Measurements from ENCODE around the gene SCUBE3.

The SCUBE3 gene

DNA sequence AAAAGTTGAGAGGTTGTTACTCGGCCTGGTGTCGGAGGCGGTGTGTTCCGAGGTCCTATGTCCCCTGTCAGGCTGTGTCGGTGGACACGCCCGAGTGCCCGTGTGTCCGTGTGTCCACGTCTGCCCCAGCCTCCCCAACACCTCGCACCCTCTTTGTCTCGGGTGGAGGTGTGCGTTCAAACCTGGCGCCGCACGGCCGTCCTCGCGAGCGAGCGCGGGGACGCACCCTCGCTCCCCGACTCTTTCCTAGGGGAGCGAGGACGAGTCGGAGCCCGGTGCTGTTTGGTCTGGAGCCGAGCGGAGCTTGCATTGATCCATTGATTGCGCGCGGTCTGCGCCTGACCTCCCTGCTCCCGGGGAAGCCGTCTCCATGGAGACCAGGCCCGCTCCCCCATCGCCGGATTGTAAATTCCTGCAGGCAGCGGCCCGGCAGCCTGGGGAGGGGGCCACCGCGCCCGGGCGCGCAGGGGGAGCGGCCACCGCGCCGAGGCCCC lies 411 bp upstream of the SCUBE3 start:
- no peak for ATAC-seq
- Mint-ChIP-seq H3K9me3 (no peaks in the 10 kb centered on the region), H3K27me3 (peaks cover 72% of the 10 kb centered on the region), H3K4me3 (peak overlapping the region; percentile 51), H3K27ac (no peak overlapping the region), H3K36me3 (ENCODE audit: low read depth) (no peaks in the 10 kb centered on the region), H3K4me1 (peaks cover 6% of the 10 kb centered on the region)
- no peak for DNase-seq

- peaks cover 6% of the 10 kb centered on the region for H3K4me1 Mint-ChIP-seq
- ATAC-seq (no peak), DNase-seq (no peak)
- H3K9me3 Mint-ChIP-seq: no peaks in the 10 kb centered on the region
- no peaks in the 10 kb centered on the region for H3K36me3 Mint-ChIP-seq (ENCODE audit: low read depth)
- H3K4me3 Mint-ChIP-seq: peak overlapping the region; percentile 7
- peaks cover 59% of the 10 kb centered on the region for H3K27me3 Mint-ChIP-seq
- H3K27ac Mint-ChIP-seq: no peak overlapping the region
Measured at GRCh38 chr6:35214869-35215664, 1.3 kb downstream of the SCUBE3 start.

GRCh38 chr6:35215665-35216411 lies 2.1 kb downstream of the SCUBE3 start:
- Mint-ChIP-seq H3K27me3 (peaks cover 54% of the 10 kb centered on the region), H3K9me3 (no peaks in the 10 kb centered on the region), H3K36me3 (ENCODE audit: low read depth) (no peaks in the 10 kb centered on the region), H3K4me3 (no peak overlapping the region), H3K27ac (no peak overlapping the region), H3K4me1 (peaks cover 6% of the 10 kb centered on the region)
- DNase-seq: no peak
- no peak for ATAC-seq

- Mint-ChIP-seq H3K27me3 (peaks cover 52% of the 10 kb centered on the region), H3K4me1 (peaks cover 6% of the 10 kb centered on the region), H3K9me3 (no peaks in the 10 kb centered on the region), H3K36me3 (ENCODE audit: low read depth) (no peaks in the 10 kb centered on the region), H3K4me3 (no peak overlapping the region), H3K27ac (no peak overlapping the region)
- DNase-seq (no peak), ATAC-seq (no peak)
Measured at GRCh38 chr6:35216412-35216732, 2.6 kb downstream of the SCUBE3 start.

- Mint-ChIP-seq H3K36me3 (ENCODE audit: low read depth) (no peaks in the 10 kb centered on the region), H3K9me3 (no peaks in the 10 kb centered on the region), H3K27me3 (peaks cover 45% of the 10 kb centered on the region), H3K27ac (no peak overlapping the region), H3K4me3 (no peak overlapping the region), H3K4me1 (peaks cover 6% of the 10 kb centered on the region)
- ATAC-seq (no peak), DNase-seq (no peak)
Measured at GRCh38 chr6:35216851-35217811, 3.4 kb downstream of the SCUBE3 start.

- ATAC-seq (no peak), DNase-seq (no peak)
- Mint-ChIP-seq H3K4me3 (no peak overlapping the region), H3K9me3 (no peaks in the 10 kb centered on the region), H3K27me3 (peaks cover 36% of the 10 kb centered on the region), H3K36me3 (ENCODE audit: low read depth) (no peaks in the 10 kb centered on the region), H3K27ac (no peak overlapping the region), H3K4me1 (peaks cover 4% of the 10 kb centered on the region)
Measured at GRCh38 chr6:35218021-35218420, 4.3 kb downstream of the SCUBE3 start.

DNA sequence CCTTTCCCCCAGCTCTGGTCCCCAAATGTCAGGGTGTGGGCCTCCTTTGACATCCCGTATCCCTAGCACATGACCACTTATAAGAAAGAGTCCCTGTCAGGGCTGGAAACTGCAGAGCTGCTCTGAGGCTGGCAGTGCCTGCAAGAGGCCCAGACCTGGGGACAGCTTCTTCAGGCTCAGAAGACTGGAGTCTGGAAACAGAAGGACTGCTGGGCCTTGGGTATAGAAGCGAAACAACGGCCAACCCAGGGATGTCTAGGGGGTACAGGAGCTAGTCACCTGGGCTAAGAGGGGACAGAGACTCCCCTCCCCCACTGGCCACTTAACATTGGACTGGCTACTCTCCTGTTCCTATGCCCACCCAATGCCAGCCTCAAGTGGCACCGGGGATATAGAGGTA lies 4.7 kb downstream of the SCUBE3 start:
- Mint-ChIP-seq H3K36me3 (ENCODE audit: low read depth) (no peaks in the 10 kb centered on the region), H3K27me3 (peaks cover 32% of the 10 kb centered on the region), H3K4me1 (no peaks in the 10 kb centered on the region), H3K27ac (no peak overlapping the region), H3K9me3 (no peaks in the 10 kb centered on the region), H3K4me3 (no peak overlapping the region)
- no peak for DNase-seq
- ATAC-seq: no peak

DNA sequence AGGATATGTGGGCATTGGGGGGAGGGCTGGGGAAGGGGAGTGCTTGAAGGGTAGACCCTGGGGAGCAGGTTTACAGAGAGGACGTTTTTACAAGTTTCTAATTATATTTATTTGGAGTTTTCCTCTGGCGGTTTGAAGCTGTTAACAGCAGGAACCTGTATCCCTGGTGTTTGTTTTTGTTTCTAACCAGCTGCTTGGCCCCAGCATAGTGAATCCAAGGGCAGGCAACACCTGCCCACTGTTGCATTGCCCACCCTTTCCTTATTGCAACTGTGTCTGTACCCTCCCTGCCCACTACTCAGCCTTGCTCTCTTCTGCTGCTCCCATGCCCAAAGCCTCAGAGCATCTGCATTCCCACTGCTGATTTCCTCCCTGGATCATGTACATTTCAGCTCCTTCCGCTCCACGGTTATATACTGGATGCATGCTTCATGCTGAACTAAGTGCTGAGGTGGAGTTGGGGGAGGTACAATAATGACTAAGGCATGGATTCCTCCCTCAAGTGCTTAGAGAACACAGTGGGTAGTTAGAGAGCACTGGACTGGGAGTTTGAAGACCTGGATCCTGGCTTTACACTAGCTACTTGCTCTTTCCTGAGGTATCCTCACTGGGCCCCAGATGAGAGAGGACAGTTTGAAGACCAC lies 6.0 kb downstream of the SCUBE3 start:
- no peaks in the 10 kb centered on the region for H3K36me3 Mint-ChIP-seq (ENCODE audit: low read depth)
- DNase-seq: no peak
- peaks cover 27% of the 10 kb centered on the region for H3K27me3 Mint-ChIP-seq
- ATAC-seq: no peak
- no peak overlapping the region for H3K4me3 Mint-ChIP-seq
- no peaks in the 10 kb centered on the region for H3K4me1 Mint-ChIP-seq
- no peak overlapping the region for H3K27ac Mint-ChIP-seq
- H3K9me3 Mint-ChIP-seq: no peaks in the 10 kb centered on the region

- no peaks in the 10 kb centered on the region for H3K36me3 Mint-ChIP-seq (ENCODE audit: low read depth)
- H3K4me1 Mint-ChIP-seq: no peaks in the 10 kb centered on the region
- no peaks in the 10 kb centered on the region for H3K9me3 Mint-ChIP-seq
- H3K4me3 Mint-ChIP-seq: no peak overlapping the region
- H3K27me3 Mint-ChIP-seq: peaks cover 18% of the 10 kb centered on the region
- no peak overlapping the region for H3K27ac Mint-ChIP-seq
- DNase-seq (no peak), ATAC-seq (no peak)
Measured at GRCh38 chr6:35220711-35221110, 7.0 kb downstream of the SCUBE3 start.

DNA sequence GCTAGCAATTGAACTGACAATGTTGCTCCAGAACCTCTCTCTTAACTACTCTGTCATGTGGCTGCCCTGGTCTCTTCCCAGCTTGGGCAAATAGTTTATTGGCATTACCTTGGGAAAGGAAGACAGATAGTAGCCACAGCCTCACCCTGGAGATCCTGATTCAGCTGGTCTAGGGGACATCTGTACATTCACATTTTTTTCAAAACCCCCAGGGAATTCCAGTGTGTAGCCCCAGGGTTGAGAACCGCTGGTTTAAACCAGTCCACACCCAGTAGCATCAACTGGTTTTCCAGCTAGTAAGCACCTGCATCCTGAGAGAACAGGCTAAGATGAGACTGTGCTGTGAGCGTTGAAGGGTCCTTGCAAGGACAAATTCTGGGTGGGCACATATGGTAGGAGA lies 9.6 kb downstream of the SCUBE3 start:
- ATAC-seq (no peak), DNase-seq (no peak)
- Mint-ChIP-seq H3K9me3 (no peaks in the 10 kb centered on the region), H3K4me1 (no peaks in the 10 kb centered on the region), H3K27ac (no peak overlapping the region), H3K27me3 (no peaks in the 10 kb centered on the region), H3K4me3 (no peak overlapping the region), H3K36me3 (ENCODE audit: low read depth) (no peaks in the 10 kb centered on the region)

- Mint-ChIP-seq H3K4me1 (no peaks in the 10 kb centered on the region), H3K36me3 (ENCODE audit: low read depth) (no peaks in the 10 kb centered on the region), H3K9me3 (no peaks in the 10 kb centered on the region), H3K4me3 (no peak overlapping the region), H3K27me3 (no peaks in the 10 kb centered on the region), H3K27ac (no peak overlapping the region)
- no peak for ATAC-seq
- DNase-seq: no peak
Measured at GRCh38 chr6:35224720-35225119, 11.0 kb downstream of the SCUBE3 start.

DNA sequence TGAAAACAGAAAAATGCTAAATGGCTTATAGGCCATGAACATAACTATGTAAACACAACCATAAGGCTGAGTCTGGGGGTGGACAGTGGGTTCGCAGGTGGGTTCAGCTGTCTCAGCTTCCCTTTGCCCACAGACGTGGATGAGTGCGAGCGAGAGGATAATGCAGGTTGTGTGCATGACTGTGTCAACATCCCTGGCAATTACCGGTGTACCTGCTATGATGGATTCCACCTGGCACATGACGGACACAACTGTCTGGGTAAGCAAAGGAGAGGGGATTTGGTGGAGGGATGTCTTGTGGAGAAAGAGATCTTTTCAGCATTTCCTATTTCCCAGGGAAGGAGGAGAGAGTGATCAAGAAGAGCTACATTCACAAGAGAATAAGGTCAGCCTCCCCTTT lies 14.7 kb downstream of the SCUBE3 start:
- ATAC-seq (no peak), DNase-seq (no peak)
- Mint-ChIP-seq H3K4me3 (no peak overlapping the region), H3K9me3 (no peaks in the 10 kb centered on the region), H3K27me3 (no peaks in the 10 kb centered on the region), H3K4me1 (no peaks in the 10 kb centered on the region), H3K27ac (no peak overlapping the region), H3K36me3 (ENCODE audit: low read depth) (no peaks in the 10 kb centered on the region)

DNA sequence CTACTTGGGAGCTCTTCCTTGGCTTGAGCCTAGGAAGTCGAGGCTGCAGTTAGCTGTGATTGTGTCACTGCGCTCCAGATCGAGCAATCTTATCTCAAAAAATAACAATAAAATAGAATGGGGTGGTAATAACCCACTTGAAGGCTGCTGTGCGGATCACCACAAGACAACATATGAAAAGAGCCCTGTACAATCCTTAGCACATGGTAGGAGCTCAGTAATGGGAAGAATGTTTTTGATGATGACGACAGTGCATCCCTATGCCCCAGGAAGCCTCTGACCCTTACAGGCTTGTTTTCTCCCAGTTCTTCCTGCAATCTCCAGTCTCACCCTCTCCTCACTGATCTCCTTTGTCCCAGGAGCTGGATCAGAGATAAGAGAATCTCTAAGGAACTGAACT lies 15.5 kb downstream of the SCUBE3 start:
- H3K36me3 Mint-ChIP-seq (ENCODE audit: low read depth): no peaks in the 10 kb centered on the region
- DNase-seq (no peak), ATAC-seq (no peak)
- no peak overlapping the region for H3K4me3 Mint-ChIP-seq
- H3K9me3 Mint-ChIP-seq: no peaks in the 10 kb centered on the region
- H3K27ac Mint-ChIP-seq: no peak overlapping the region
- no peaks in the 10 kb centered on the region for H3K4me1 Mint-ChIP-seq
- no peaks in the 10 kb centered on the region for H3K27me3 Mint-ChIP-seq

DNA sequence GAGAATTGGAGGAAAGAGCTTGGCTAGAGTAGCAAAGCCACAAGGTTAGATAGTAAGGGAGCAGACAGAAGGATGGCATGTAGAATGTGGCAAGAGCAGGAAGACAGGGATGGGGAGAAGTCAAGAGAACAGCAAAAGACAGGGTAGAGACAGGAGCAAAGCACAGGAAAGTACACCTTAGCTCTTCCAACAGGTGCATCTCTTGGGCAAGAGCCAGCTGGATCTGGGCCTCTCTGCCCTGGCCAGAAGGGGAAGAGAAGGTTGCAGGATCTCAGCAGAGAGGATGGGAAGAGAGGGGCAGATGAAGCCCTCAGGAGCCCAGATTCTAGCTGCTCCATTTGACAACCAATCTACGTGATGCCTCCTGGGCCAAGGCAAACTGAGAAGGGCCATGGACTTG lies 16.7 kb downstream of the SCUBE3 start:
- ATAC-seq (no peak), DNase-seq (no peak)
- Mint-ChIP-seq H3K27me3 (no peaks in the 10 kb centered on the region), H3K27ac (no peak overlapping the region), H3K4me1 (no peaks in the 10 kb centered on the region), H3K9me3 (no peaks in the 10 kb centered on the region), H3K4me3 (no peak overlapping the region), H3K36me3 (ENCODE audit: low read depth) (no peaks in the 10 kb centered on the region)

Data from activated naive CD8-positive, alpha-beta T cell treated with anti-CD3 and anti-CD28 coated beads, Interleukin-2, amount 50 U/mL, for 24 hours (primary cell).